T1000 (cell line): Measurements from ENCODE around the gene INAFM2.

Source experiments
- DNase-seq: peaks from one replicate; lab custom pipeline; 2025; ENCODE audit warnings: mixed read lengths; lab: John Stamatoyannopoulos, UW

Gene INAFM2

DNA sequence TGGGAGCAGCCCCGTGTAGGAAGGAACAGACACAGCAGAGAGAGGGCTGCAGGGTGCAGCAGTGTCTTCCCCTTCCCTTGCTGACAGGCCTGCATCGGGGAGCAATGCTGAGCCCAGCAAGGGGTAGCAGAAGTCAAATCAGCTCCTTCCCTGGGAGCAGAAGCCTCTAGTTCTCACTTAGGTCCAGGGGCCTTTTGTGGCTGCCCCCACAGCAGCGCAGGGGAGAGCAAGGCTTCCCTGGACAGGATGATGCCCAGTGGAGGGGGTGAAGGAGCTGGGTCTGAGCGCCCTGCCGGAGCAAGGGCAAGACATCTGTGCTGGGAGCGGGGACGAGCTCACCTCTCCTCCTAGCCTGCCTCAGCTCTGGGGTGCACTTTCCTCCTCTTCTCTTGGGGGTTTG is 16.6 kb upstream of the INAFM2 start:
- no peak for DNase-seq

DNA sequence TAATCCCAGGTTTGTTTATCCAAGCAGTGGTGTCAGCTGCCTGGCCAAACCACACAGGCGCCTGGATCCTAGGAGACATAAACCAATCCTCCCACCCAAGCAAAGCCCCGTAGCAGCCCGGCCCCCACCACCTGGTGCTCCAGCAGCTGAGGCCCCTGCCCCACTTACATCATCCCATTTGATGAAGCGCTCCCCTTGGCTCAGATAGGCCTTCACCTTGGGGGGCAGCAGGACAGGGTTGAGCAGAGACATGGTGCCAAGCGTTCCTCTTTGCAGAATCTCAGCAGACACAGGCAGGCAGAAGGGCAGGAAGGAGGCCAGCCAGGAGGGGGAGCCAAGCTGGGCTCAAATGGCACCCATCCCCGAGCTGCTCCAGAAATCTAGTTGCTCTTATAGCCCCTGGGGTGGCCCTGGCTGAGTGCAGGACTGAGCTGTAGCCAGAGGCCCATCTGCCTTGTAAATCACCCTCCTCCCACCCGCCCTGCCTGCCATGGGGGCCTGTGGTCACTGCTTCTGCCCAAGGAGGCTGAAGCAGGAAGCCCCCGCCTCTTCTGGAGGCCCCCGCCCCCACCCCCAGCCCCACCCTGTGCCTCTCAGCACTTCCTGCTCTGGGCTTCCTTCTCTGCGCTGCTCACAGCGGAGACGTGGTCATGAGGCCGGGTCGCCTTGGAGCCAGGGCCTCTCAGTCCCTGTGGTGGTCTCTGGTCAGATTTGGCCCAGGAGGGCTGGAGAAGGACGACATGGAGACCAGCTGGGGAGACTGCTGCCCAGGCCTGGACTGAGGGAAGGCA is 15.9 kb upstream of the INAFM2 start, which contains the start of gene PLCB2:
PLCB2 (minus strand) TSS at position 515 of the 791 bp plus-strand sequence; CDS start at position 252, 263 bp downstream.
- DNase-seq: no peak

DNA sequence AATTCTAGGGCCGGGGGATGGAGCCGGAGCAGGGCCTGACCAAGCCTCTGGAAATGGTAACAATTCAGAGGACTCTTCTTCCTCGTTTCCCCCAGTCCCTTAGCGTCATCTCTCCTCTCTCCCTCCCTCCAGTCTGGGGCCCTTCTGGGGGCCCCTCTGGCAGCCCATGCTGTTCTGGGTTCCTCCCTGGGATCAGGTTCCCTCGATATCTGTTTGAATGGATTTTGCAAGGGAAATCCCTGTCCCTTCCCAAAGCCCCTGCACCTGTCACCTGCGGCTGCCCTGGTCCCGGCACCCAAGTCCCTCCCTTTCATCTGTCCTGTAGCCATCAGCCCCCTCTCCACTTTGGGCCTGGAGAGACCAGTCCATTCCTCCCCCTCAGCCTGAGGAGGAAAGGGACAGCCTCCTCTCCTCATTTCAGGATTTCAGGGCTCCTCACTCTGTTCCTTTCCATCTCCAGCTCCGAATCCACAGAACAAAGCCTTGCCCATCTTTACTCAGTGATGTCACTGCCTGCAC is 14.1 kb upstream of the INAFM2 start:
- DNase-seq: no peak

DNA sequence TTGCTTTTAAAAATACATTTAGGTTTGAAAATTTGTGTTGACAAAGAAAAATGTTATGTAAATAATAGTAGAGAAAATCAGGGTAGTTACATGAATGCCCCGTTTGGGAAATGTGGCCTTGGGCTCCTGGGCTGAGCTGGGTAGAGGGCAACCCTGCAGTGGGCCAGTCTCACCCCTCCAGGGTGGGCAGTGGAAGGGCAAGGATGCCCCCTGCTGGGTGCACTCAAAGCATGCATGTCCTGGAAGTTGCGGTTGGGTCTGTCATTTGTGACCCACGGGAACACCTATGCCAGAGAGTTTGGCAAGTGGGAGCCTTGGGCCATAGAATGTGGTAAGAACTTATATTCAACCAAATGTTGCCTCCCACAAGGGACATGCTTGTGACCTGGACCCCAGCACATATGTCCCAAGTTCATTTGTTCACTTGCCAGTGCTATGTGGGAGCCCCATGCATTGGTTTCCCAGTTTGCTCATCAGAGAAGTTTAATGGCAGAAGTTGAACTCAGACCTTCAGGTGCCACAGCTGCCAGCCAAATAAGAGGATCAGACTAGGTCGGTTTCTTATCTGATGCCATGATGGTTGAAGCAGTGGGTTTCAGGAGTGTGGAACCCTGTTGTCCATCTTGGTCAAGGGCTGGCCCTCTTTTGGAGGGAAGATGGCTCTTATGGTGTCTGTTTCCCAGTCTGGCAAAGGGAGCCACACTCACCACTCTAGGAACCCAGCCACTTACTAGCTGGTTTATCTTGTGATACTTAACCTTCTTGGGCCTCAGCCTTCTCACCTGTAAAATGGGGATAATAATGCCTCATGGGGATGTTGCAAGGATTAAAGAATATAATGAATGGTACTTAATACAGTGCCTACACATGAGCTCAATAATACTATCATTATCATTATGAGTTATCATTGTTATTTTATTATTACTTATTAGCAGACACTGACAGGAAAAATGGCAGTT is 13.2 kb upstream of the INAFM2 start:
- DNase-seq: no peak

DNA sequence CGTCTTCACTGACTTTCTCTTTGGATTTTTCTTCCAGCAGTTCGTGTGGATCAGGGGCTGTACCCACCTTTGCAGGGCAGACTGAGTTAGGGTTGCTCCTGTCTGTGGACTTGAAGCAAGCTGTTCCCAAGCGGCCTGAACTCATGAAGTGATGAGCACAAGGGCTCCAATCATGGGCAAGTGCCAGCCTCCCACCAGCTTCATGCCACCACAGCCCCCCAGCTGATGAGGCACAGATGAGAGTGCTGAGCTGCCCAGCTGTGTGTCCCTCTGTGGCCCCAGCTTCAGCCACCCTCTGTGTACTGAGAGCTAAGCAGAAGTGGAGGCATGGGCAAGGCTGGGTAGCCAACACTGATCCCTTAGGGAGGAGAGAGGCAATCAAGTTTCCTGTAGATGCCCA is 12.5 kb upstream of the INAFM2 start:
- no peak for DNase-seq

DNA sequence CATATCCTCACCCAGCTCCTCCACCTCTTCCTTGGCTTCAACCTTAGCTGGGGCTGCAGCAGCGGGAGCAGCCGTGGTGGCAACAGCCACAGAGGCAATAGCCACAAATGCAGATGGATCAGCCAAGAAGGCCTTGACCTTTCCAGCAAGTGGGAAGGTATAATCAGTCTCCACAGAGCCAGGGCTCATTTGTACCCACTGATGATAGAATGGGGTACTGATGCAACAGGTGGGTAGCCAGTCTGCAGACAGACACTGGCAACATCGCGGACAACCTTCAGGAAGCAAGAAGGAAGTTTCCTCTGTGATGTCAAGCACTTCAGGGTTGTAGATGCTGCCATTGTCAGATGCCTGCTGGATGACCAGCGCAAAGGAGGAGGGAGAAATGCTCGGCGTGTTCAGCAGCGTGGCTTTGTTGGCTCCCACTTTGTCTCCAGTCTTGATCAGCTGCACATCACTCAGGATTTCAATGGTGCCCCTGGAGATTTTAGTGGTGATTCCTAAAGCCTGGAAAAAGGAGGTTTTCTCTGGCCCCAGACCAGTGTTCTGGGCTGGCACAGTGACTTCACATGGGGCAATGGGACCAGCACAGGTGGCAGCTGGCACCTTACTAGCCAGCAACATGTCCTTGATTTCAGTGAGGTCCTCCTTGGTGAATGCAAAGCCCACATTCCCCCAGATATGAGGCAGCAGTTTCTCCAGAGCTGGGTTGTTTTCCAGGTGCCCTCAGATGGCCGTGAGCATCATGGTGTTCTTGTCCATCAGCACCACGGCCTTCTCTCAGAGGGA is 10.9 kb upstream of the INAFM2 start:
- no peak for DNase-seq

DNA sequence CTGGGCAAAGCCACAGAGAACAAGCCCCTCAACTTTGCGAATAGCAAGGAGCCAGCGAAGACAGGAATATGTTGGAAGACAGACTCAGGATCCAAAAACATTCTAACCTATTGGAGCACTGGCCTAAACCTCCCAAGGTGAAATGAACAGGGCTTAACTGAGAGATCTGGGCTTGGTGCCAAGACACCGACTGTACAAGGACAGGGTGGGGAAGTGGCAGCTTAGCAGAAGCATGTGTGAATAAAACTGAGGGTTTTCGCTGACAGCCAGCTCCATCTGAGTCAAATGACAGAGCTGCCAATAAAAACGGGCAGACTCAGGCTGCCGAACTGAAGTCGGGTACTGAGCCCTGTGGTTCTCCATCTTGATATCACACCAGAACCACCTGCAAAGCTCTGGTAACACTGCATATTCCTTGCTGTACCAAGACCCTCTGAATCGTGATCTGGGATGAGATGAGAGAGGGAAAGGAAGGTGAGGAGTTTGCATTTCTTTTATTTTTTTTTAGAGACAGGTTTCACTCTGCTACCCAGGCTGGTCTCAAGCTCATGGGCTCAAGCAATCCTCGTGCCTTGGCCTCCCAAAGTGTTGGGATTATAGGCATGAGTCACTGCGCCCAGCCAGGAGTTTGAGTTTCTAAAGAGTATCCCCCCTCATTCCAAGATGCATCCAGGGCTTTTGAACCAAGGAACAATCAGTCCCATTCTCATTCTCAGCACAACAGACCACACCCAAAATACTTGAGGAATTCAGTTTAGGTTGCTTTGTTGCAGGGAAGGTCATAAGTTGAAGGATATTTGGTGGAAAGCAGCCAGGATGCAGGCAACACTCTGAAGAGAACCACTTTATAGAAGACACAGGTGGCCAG is 9.7 kb upstream of the INAFM2 start:
- no peak for DNase-seq

DNA sequence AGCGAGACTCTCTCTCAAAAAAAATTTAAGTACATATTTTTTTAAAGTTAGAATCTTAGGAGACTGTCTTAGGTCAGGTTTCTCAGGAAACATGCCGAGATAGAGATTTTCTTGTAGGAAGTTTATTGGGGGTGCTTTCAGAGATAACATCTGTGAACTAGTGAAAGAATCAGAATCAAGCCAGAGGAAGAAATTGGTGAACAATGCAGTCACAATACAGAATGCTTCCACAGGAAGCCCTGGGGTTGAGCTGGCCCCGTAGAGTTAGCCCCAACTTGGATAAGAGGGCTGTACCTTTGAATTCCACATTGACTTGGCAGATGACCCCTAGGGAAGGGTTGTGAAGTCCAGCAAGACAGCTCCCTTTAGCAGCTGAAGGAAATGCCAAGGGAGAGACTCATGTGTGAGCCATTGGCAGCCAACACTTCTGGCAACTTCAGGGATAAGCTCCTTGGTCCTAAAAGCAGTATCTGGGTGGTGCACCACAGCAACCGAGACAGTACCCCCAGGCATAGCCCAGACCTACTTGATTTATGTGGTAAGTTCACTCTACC is 8.7 kb upstream of the INAFM2 start:
- no peak for DNase-seq

DNA sequence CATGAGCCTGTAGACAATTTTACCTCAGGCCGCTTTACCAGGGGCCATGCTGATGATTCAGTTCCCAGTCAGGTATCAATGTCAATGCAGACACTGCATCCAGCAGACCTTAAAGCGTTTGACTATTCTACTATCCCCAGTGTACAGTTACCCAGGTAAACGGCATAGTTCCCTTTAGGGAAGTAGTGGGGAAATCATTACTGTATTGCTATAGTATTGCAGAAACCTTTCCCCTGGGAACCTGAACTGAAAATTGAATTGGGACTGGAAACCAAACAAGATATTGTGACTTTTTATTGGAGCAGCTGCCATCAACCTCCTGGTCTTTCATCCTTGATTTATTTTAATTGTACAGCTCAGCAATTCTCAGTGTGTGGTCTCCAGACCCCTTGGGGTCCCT is 6.6 kb upstream of the INAFM2 start:
- DNase-seq: no peak

DNA sequence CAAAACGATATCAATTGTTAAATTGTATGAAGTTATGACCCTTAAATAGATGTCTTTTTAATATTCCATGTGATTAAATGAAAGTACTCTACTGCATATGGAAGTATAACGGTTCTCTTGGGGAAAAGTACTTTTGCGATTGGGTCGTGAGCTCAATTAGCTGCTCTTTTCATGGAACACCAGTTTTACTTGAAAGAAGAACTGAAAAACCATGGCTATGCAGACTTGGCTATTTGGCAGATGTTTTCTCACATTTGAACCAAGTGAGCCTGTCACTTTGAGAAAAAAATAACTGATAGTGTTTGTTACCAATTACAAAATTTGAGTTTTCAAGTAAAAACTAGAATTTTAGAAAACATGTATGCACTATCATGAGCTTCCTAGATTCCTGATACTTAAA is 5.9 kb upstream of the INAFM2 start:
- no peak for DNase-seq

DNA sequence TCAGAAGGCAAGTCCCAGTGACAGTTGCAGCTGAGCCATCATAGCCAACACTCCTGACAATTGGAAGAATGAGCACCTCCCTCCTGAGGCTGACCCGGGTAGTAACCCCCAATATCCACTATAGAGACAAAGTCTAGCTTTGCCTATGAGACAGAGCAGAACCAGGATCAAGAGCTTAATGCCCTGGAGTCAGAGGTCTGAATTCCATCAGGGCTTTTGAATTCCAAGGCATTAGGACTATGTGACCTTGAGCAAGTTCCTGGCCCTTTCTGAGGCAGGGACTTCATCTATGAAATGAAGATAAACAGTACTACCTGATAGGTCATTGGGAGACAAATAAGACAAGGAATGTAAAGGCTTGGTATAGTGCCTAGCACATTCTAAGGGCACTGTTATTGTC is 3.1 kb upstream of the INAFM2 start:
- no peak for DNase-seq

DNA sequence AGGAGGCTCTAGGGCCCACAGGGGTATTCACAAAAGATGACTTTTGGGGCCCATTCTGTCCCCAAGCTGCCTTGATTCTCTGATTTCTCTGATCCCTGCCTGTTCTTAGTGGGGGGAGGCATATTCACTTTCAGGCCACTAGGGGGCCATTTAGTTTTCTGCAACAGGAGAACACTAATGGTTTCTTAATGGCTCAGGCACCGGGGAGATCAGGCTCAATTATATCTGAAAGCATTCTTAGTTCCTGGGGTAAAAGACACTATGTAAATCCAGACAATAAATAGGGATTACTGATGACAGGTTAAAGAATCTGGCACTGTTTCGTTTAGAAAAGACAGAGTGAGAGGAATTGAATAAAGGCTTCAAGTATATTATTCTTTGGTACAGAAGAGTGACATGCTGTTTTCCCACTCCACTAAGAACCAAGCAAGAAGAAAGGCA is 2.5 kb upstream of the INAFM2 start:
- DNase-seq: peak; percentile 10

DNA sequence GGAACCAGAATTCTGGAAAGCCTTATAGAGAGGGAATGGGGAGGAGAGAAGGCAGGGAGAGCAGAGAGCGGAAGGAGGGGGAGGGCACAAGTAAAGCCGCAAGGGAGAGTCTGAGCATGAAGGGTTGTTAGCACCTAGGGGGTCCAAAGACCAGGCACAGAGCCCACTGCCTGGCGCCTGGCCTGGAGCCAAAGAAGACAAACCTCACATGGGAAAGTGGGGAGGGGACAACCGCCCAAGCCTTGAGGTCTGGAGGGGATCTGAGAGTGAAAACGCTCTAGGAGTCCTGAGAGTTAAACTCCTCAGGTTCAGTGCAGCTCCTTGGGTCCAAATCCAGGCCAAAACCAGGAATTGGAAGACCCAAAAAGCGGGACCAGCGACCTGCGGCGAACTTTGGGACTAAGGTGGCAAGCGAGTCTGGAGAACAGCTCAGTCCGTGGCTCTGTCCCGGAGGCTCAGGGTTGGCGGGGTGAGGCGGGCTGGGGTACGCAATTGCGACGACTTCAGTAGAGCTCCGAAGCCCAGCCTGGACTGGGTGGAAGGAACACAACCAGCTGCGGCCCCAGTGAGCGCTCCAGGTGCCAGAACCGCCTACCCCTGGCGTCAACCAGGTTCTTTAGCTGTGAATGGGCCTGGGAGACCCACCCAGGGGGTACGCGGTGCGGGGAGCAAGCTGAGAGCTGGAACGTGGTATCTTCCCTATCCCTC is 807 bp upstream of the INAFM2 start:
- no peak for DNase-seq

DNA sequence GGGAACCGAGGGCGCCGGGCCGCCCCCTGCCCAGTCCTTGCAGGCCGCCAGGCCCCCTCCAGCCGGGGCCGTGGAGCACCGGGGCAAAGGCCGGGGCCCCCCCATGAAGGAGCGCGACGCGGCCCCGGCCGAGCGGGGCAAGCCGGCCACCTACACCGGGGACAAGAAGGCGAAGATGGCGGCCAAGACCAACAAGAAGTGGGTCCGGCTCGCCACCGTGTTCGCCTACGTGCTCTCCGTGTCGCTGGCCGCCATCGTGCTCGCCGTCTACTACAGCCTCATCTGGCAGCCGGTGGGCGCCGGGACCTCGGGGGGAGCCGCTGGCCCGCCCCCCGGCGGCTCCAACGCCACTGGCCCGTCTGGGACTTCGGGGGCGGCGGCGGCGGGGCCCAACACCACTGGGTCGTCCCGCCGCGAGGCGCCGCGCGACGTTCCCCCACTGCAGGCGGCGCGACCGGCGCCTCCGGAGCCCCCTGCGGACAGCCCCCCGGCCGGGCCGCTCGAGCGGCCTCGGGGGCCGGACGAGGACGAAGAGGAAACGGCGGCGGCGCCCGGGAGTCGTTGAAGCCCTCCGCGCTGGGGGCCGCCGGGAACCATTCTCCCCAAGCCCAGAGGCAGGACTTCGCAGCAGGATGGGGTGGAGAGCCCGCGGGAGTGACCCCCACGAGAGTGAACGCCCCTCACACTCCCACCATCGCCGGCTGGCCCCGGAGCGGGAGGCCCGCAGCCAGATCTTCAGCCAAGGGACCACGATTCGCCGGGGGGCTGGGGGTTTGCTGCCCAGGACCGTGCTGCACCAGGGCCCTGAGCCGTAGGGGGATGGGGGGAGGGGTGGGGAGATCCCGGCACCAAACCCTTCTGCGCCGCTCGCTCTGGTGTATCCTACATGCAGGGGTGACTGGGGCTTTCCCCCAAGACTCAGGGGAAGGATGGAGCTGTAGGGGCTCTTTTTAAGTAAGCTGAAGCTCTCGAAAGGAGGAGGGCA is 753 bp downstream of the INAFM2 start:
- no peak for DNase-seq

DNA sequence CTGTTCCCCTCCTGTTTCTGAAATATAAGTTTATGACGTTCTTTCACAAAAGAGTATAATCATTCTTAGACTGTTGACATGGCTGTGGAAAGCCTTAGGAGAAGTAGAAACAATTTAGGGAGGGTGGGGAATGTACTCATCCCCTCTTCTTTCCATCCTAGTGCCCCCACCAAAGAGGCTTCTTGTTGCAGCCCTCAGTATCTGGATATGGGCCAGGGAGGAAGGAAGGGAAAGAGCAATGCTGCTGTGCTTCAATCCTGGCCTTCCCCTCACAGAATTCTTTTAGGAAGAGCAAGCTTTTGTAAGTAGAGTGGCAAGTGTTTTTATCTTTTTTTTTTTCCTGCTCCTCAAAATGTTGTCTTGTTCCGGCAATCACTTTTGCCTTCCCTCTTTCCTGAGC is 1.7 kb downstream of the INAFM2 start:
- DNase-seq: no peak

DNA sequence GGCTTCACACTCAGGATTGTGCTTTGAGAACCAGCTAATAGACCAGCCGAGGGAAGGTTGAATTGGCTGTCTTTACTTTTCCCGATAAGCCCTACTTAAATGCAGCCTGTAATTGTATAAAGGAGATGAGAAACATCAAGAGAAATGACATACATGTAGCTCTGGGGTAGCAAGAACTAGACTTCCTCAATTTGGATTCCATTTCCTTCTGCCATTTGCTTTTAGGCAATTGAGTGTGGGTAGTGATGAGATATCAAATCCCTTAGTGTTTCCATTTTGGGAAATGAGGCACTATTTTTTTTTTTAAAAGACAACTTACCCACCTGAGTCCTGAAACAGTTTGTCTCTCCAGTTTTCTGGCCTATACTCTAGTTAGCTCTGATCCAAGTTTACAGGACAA is 2.2 kb downstream of the INAFM2 start:
- DNase-seq: no peak

DNA sequence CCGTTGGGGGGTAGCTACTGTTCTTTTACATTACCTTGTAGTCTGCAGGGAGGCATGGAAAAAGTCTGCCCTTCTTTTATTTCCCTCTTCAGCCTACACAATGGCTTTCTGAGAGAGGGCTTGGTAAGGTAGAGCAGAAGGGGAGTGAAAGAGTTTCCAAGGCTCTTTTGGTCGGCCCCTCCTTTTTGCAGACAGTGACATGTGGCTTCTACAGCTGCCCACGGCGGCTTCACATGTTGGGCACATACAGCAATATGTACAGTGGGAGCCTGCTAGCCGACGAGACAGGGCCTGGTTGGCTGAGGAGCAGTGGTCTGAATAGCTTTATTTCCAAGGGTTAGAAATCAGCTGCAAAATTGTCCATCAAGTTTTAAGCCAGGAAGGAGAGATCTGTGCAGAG is 4.0 kb downstream of the INAFM2 start:
- no peak for DNase-seq

DNA sequence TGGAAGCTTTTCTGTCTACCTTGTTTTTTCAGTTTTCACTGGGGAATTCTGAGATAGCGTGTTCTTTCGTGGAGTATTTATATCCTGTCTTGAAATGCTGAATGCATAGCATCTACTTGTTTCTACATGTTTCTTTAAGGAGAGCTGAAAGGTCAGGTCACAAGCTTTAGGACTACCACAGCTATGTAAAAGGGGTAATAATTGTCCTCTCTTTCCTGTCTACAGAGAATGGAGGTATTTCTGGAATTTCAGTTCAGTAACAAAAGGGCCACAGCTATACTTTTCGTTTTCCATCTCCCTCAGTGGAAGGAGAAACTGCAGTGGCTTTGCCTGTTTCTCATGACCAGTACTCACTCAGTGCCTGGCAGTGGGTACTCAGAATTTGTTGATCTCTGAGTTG is 4.7 kb downstream of the INAFM2 start:
- DNase-seq: no peak

DNA sequence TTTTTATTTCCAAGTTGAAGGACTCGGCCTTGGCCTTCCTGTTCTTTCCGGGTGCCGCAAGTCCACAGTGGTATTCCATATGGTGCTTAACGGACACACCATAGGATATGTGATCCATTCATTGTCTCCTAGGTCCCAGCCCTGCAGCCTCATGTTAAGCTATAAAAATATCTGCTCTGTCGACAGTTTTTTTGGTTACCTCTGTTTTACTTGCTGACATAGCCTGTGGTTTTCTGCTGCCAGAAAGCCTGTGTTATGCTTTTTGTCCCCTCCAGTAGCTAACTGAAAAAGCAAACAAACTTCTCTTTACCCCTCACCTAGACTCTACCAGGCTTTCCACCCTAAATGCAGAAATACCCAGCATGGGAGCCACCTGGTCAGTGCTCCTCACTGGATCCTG is 5.3 kb downstream of the INAFM2 start:
- DNase-seq: no peak
